OCI-LY3 (cell line): ENCODE data around the gene ITGAE.

ENCODE experiments used
- H2AFZ ChIP-seq: fragments of 200-600, 300-600 bp; shearing (Covaris generic); 2 replicates; pipeline ENCODE4 v1.6.0; 2014; ENCODE audit warnings: antibody characterized with exemption, low read depth, low read length
- H3K27ac ChIP-seq: fragments of 200-600, 300-600 bp; sonication (generic); 2 replicates; pipeline ENCODE4 v1.5.1; 2014; ENCODE audit warnings: mild to moderate bottlenecking, low read length, moderate library complexity, mixed read lengths
- H3K27me3 ChIP-seq: fragments of 200-600, 300-600 bp; sonication (generic); 2 replicates; pipeline ENCODE4 v1.6.1; 2014; ENCODE audit warnings: low read depth, low read length, mixed read lengths
- H3K36me3 ChIP-seq: fragments of 200-600, 300-600 bp; sonication (generic); replicated peaks from 2 replicates; pipeline ENCODE3; 2014; ENCODE audit warnings: low read depth, low read length, mixed read lengths
- H3K4me1 ChIP-seq: fragments of 300-600, 200-600 bp; sonication (generic); 2 replicates; pipeline ENCODE4 v1.6.1; 2014; ENCODE audit warnings: low read length, mixed read lengths
- H3K4me2 ChIP-seq: fragments of 200-600, 300-600 bp; sonication (generic); 2 replicates; pipeline ENCODE4 v1.6.1; 2014; ENCODE audit warnings: low read length, mixed read lengths
- H3K4me3 ChIP-seq: fragments of 300-600, 200-600 bp; sonication (generic); 2 replicates; pipeline ENCODE4 v1.5.1; 2014; ENCODE audit warnings: antibody characterized with exemption, mild to moderate bottlenecking, low read length, moderate library complexity
- H3K79me2 ChIP-seq: fragments of 300-600, 200-600 bp; shearing (Covaris generic); 2 replicates; pipeline ENCODE4 v1.6.1; 2014; ENCODE audit warnings: mild to moderate bottlenecking, low read length, mixed read lengths
- H3K9ac ChIP-seq: fragments of 300-600, 200-600 bp; shearing (Covaris generic); 2 replicates; pipeline ENCODE4 v1.6.0; 2014; ENCODE audit warnings: mild to moderate bottlenecking, low read length, moderate library complexity
- H3K9me3 ChIP-seq: fragments of 200-600, 300-600 bp; shearing (Covaris generic); 2 replicates; pipeline ENCODE4 v1.6.1; 2014; ENCODE audit warnings: low read length, mixed read lengths; ENCODE audit not compliant: insufficient read depth
- H4K20me1 ChIP-seq: fragments of 200-600, 300-600 bp; sonication (generic); 2 replicates; pipeline ENCODE4 v1.6.1; 2016; ENCODE audit warnings: low read length, mixed read lengths; ENCODE audit not compliant: insufficient read depth
- EZH2phosphoT487 ChIP-seq: fragments of 200-600 bp; shearing (Covaris generic); IDR thresholded peaks from 2 replicates; pipeline ENCODE4 v1.6.1; 2018; ENCODE audit warnings: antibody characterized with exemption, mixed run types, low read depth
- TF ChIP-seq, protein P1 (sequence below): fragments of 200-600, 300-600 bp; sonication (generic); IDR thresholded peaks from 2 replicates; pipeline ENCODE4 v1.5.1; 2014; ENCODE audit warnings: antibody characterized with exemption, low read length, low read depth

Gene ITGAE

DNA sequence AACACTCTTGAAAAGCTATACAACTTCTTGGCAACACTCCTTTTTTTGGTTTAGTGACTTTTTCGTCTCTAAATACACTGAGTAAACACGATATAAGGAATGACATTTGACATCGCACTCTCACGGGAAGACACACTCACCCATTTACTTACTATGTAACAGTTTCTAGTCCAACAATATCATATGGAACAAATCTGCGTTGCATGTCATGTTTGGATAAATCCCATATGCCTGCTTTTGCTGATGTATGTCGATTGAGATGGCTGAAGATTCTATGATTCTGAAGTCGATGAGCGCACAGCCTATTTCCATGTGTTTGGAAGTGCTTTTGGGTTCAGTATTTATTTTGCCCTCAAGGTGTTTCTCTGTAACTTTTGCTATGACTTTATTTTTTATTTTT, 18.2 kb downstream of the ITGAE start:
- no peaks in the 10 kb centered on the region for H3K9me3 ChIP-seq
- H3K36me3 ChIP-seq, result no peaks in the 10 kb centered on the region
- no peak overlapping the region for H3K4me2 ChIP-seq
- H3K27ac ChIP-seq, result no peak overlapping the region
- no peak overlapping the region for H3K4me3 ChIP-seq
- no peak overlapping the region for H3K9ac ChIP-seq
- H3K27me3 ChIP-seq, result no peaks in the 10 kb centered on the region
- no peaks in the 10 kb centered on the region for H4K20me1 ChIP-seq
- no peak overlapping the region for H2AFZ ChIP-seq
- TF ChIP-seq EZH2phosphoT487, result no peak
- TF ChIP-seq, protein P1, sequence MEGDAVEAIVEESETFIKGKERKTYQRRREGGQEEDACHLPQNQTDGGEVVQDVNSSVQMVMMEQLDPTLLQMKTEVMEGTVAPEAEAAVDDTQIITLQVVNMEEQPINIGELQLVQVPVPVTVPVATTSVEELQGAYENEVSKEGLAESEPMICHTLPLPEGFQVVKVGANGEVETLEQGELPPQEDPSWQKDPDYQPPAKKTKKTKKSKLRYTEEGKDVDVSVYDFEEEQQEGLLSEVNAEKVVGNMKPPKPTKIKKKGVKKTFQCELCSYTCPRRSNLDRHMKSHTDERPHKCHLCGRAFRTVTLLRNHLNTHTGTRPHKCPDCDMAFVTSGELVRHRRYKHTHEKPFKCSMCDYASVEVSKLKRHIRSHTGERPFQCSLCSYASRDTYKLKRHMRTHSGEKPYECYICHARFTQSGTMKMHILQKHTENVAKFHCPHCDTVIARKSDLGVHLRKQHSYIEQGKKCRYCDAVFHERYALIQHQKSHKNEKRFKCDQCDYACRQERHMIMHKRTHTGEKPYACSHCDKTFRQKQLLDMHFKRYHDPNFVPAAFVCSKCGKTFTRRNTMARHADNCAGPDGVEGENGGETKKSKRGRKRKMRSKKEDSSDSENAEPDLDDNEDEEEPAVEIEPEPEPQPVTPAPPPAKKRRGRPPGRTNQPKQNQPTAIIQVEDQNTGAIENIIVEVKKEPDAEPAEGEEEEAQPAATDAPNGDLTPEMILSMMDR, result no peak
- no peaks in the 10 kb centered on the region for H3K79me2 ChIP-seq
- H3K4me1 ChIP-seq, result no peaks in the 10 kb centered on the region

DNA sequence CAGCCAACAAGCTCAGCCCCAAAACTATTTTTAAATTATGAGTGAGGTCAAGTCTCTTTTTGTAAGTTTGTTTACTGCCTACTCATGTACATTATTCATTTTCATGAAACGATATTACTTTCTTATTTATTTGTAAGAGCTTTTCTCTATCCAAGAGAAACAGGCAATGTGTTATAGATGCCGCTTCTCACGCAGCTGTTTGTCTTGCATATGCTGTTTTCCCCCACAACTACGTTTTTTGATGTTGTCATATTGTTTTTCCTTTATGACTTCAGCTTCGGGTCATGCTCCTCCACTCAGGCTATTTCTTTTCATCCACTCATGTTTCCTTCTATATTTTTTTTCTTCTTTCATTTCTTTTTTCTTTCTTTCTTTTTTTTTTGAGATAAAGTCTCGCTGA, 20.0 kb downstream of the ITGAE start:
- TF ChIP-seq EZH2phosphoT487, result no peak
- H4K20me1 ChIP-seq, result no peaks in the 10 kb centered on the region
- H3K9ac ChIP-seq, result no peak overlapping the region

DNA sequence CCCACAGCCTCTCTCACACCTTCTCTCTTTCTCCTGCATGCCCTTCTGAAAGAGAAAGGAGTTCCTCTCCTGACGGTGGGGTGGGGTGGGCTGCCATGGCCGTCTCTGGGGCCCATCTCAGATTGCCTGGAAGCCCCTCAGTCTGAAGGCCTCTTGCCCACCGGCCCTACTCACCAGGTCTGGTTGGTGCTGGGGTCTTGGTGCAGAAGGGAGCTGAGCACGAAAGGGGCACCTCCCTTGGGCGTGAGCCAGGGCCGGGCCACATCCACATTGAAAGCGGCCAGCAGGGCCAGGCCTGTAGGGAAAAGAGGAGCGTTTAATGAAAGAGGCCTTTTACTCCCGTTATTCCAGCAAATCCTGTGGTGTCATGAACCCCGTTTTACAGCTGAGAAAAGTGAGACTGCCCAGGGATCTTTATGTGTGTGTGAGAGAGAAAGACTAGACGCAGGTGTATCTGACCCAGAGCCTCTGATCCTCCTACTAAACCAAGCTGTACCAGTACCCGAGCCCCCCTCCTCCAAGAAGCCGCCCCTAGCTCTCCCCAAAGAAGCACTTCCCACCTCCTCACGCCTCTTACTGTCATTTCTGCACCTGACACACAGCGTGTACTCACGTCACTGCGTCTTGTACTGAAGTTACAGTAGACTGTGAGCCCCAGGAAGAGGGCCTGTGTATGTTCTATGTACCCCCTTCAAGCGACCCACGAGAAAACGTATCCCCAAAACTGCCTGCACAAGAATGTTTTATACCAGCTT, 23.4 kb downstream of the ITGAE start:
- TF ChIP-seq EZH2phosphoT487, result no peak
- TF ChIP-seq, protein P1, result no peak
- H3K9ac ChIP-seq, result no peak overlapping the region
- H3K79me2 ChIP-seq, result no peaks in the 10 kb centered on the region
- H3K27ac ChIP-seq, result no peak overlapping the region
- no peaks in the 10 kb centered on the region for H4K20me1 ChIP-seq
- H3K4me1 ChIP-seq, result no peaks in the 10 kb centered on the region
- no peaks in the 10 kb centered on the region for H3K9me3 ChIP-seq
- H3K27me3 ChIP-seq, result no peaks in the 10 kb centered on the region
- H3K4me2 ChIP-seq, result no peak overlapping the region
- H3K36me3 ChIP-seq, result no peaks in the 10 kb centered on the region
- H3K4me3 ChIP-seq, result no peak overlapping the region
- no peak overlapping the region for H2AFZ ChIP-seq

More for the DNA sequence above, 20.0 kb downstream of the ITGAE start:
- no peak overlapping the region for H3K27ac ChIP-seq
- H3K36me3 ChIP-seq, result no peaks in the 10 kb centered on the region
- no peaks in the 10 kb centered on the region for H3K79me2 ChIP-seq
- H3K4me1 ChIP-seq, result no peaks in the 10 kb centered on the region
- no peaks in the 10 kb centered on the region for H3K27me3 ChIP-seq
- no peak overlapping the region for H3K4me2 ChIP-seq
- no peak overlapping the region for H2AFZ ChIP-seq
- no peaks in the 10 kb centered on the region for H3K9me3 ChIP-seq
- no peak overlapping the region for H3K4me3 ChIP-seq

DNA sequence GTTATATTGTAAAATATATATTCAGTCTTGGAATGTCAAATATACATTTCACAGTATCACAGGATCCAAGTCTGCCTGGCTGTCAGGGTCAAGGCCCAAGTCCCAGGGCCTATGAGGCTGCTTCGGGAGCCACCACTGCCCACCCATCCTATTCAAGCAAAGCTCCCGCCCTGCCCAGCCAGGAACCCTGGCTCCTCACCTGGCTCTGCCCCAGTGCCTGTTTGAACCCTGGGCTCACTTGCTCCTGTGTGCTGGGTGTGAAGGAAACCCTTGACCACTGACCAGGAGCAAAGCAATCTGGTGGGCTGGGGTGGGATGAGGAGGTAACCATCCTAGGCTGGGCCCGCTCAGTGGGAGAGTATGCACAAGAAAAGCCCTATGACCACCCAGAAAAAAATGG, 27.0 kb downstream of the ITGAE start:
- Histone ChIP-seq H3K4me1 (no peaks in the 10 kb centered on the region), H3K27me3 (no peaks in the 10 kb centered on the region), H3K9me3 (no peaks in the 10 kb centered on the region), H3K79me2 (no peaks in the 10 kb centered on the region), H4K20me1 (no peaks in the 10 kb centered on the region), H2AFZ (no peak overlapping the region), H3K4me2 (no peak overlapping the region), H3K36me3 (no peaks in the 10 kb centered on the region), H3K4me3 (no peak overlapping the region), H3K9ac (no peak overlapping the region), H3K27ac (no peak overlapping the region)
- no peak for TF ChIP-seq EZH2phosphoT487
- TF ChIP-seq, protein P1, result no peak
